OCI-LY3 (cell line): ENCODE data around the gene DMGDH.

Experiments
- CTCF ChIP-seq: fragments of 200-600, 300-600 bp; sonication (generic); IDR thresholded peaks from 2 replicates; pipeline ENCODE4 v1.5.1; 2014; ENCODE audit warnings: antibody characterized with exemption, low read length, low read depth
- EZH2phosphoT487 ChIP-seq: fragments of 200-600 bp; shearing (Covaris generic); IDR thresholded peaks from 2 replicates; pipeline ENCODE4 v1.6.1; 2018; ENCODE audit warnings: antibody characterized with exemption, mixed run types, low read depth

GRCh38 chr5:79062436-79062835 lies 7.0 kb downstream of the DMGDH start:
- no peak for TF ChIP-seq CTCF
- no peak for TF ChIP-seq EZH2phosphoT487
